GM12878 (cell line): ENCODE results near the gene COL23A1. TPM values are rescaled to one million over a fixed set of nuclear protein-coding genes. Genes with fewer than 3 reads are reported as not detected.

Experiments
- ATAC-seq: fragments of 200-7000 bp; cut with Tn5 transposase; 3 replicates; pipeline ENCODE4 v1.9.1; 2020; ENCODE audit warnings: mild to moderate bottlenecking, moderate library complexity
- BruUV-seq: library from RNA; stranded (reverse); fragments of 400-500 nt; replicated peaks from 2 replicates; lab custom pipeline; 2021; lab: Mats Ljungman, UMichigan
- CTCF ChIA-PET: fragments of 300-600 bp; sonication (Branson Sonifier 250); formaldehyde crosslinking; extraction: SDS; loops from one replicate; lab custom pipeline; 2021; ENCODE audit warnings: inconsistent platforms; lab: Yijun Ruan, JAX
- POLR2A ChIA-PET: fragments of 350-600 bp; formaldehyde crosslinking; extraction: SDS; loops from one replicate; lab custom pipeline; 2021; ENCODE audit warnings: inconsistent platforms; lab: Charles Lee
- RAD21 ChIA-PET: fragments of 300-600 bp; sonication (Branson Sonifier 250); formaldehyde crosslinking; loops from one replicate; lab custom pipeline; 2023; ENCODE audit warnings: antibody characterized with exemption; ENCODE audit not compliant: unreplicated experiment; lab: Charles Lee
- SMC1A ChIA-PET: fragments of 300-600 bp; sonication (Branson Sonifier 250); formaldehyde crosslinking; loops from one replicate; lab custom pipeline; 2023; ENCODE audit not compliant: unreplicated experiment, uncharacterized antibody; lab: Charles Lee
- DNase-seq: peaks from one replicate; pipeline ENCODE4 v3.0.0-alpha.2; 2011; ENCODE audit warnings: low read depth, low spot score
- FAIRE-seq: peaks from 3 replicates; lab custom pipeline; 2011; peaks lifted over from hg19 to GRCh38; lab: Jason Lieb, UNC
- H2AFZ ChIP-seq: 2 replicates; pipeline ENCODE4 v1.6.0; 2011; ENCODE audit warnings: low read depth, low read length, control low read depth; ENCODE audit not compliant: control insufficient read depth
- H3K27ac ChIP-seq: 2 replicates; pipeline ENCODE4 v1.5.1; 2011; ENCODE audit warnings: control low read depth; ENCODE audit not compliant: control insufficient read depth, insufficient read depth
- H3K27me3 ChIP-seq, 2 experiments: replicated peaks in 1 of 2; 2 replicates each; pipeline versions ENCODE4 v1.6.0 to v1.6.1; 2011; ENCODE audit warnings: low read length in 1 of 2; ENCODE audit not compliant: control insufficient read depth in 2 of 2, insufficient read depth in 2 of 2
- H3K36me3 ChIP-seq, 2 experiments: 2 replicates each; pipeline ENCODE4 v1.5.1; 2011; ENCODE audit warnings: low read length in 1 of 2; ENCODE audit not compliant: control insufficient read depth in 2 of 2, insufficient read depth in 2 of 2
- H3K4me1 ChIP-seq: 2 replicates; pipeline ENCODE4 v1.6.1; 2011; ENCODE audit warnings: mild to moderate bottlenecking, low read length, moderate library complexity, mixed read lengths; ENCODE audit not compliant: control insufficient read depth, insufficient read depth
- H3K4me2 ChIP-seq: 2 replicates; pipeline ENCODE4 v1.6.0; 2011; ENCODE audit warnings: control low read depth; ENCODE audit not compliant: control insufficient read depth, insufficient read depth
- H3K4me3 ChIP-seq: fragments of 200-600 bp; sonication (generic); 2 replicates; pipeline ENCODE4 v1.5.1; 2016
- H3K79me2 ChIP-seq: 2 replicates; pipeline ENCODE4 v1.6.0; 2011; ENCODE audit warnings: low read length; ENCODE audit not compliant: control insufficient read depth, insufficient read depth
- H3K9ac ChIP-seq: 2 replicates; pipeline ENCODE4 v1.8.0; 2011; ENCODE audit warnings: low read length, control low read depth, mixed read lengths; ENCODE audit not compliant: control insufficient read depth, insufficient read depth
- H3K9me3 ChIP-seq: replicated peaks from 3 replicates; pipeline ENCODE4 v1.5.1; 2011; ENCODE audit warnings: mild to moderate bottlenecking, low read length; ENCODE audit not compliant: control insufficient read depth, insufficient read depth
- H4K20me1 ChIP-seq: 2 replicates; pipeline ENCODE4 v1.6.0; 2011; ENCODE audit not compliant: control insufficient read depth, insufficient read depth
- KLF5 ChIP-seq: fragments of 450-650 bp; IDR thresholded peaks from 2 replicates; pipeline ENCODE4 v1.6.1; 2014; ENCODE audit warnings: mild to moderate bottlenecking; ENCODE audit not compliant: partially characterized antibody
- SMAD5 ChIP-seq: IDR thresholded peaks from 2 replicates; pipeline ENCODE4 v1.6.1; 2016; ENCODE audit warnings: antibody characterized with exemption, low read depth
- WGBS: methylation state at CpG from one replicate; pipeline ENCODE4 v1.1.6; 2016; ENCODE audit warnings: low lambda C conversion rate; ENCODE audit not compliant: insufficient replicate concordance, insufficient coverage; ENCODE audit errors: missing lambda C conversion rate; 5-methylcytosine and 5-hydroxymethylcytosine counted together
- in situ Hi-C: fragments of 300-500 bp; cut with MboI; formaldehyde crosslinking; loops from 9 replicates; pipeline ENCODE4 v1.14.3; 2018; ENCODE audit warnings: mixed read lengths
- intact Hi-C: fragments of 100-400 bp; cut with micrococcal nuclease; formaldehyde crosslinking; loops from one replicate; pipeline ENCODE4 v1.14.2; 2022; ENCODE audit not compliant: unreplicated experiment
- polyA plus RNA-seq, 11 experiments: library from polyadenylated mRNA; depleted of rRNA in 4 of 11; unstranded in 6 of 11; stranded (reverse) in 5 of 11; fragments of >200 nt; fragmentation: Nextera tagmentation in 4 of 11; fragmentation: Illumina TruSeq in 1 of 11; extraction: Ambion mirVana in 4 of 11; extraction: Trizol in 1 of 11; gene quantifications; 1 replicate in 1 of 11; 2 replicates in 10 of 11; pipeline versions ENCODE4 v1.2.1 to v1.2.3, GENCODE V29; 2011 to 2016; ENCODE audit warnings: inconsistent platforms in 2 of 11, missing spikeins in 2 of 11, low read depth in 1 of 11
- total RNA-seq, 4 experiments: library from RNA; depleted of rRNA in 3 of 4; stranded (reverse); fragments of >200 nt in 3 of 4; fragmentation: Illumina TruSeq in 1 of 4; extraction: Trizol in 1 of 4; gene quantifications; 2 replicates each; pipeline versions ENCODE4 v1.2.1 to v1.2.3, GENCODE V29; 2013 to 2021
- TF ChIP-seq, protein P1 (sequence below): fragments of 150-350 bp; IDR thresholded peaks from 2 replicates; pipeline ENCODE4 v1.6.1; 2016; ENCODE audit warnings: low read depth, low read length

Gene COL23A1
- total and polyA plus RNA-seq, 10 of the 15 experiments (the other 5 are each of a cell fraction or from before 2014, with no cell fraction given) = 0.03 to 0.83 (median 0.09) TPM; not detected in 5

- SMC1A ChIA-PET = no interaction called here
- Histone ChIP-seq H3K9me3 (no peaks in the 10 kb centered on the region), H4K20me1 (no peaks in the 10 kb centered on the region), H3K36me3 (no peaks in the 10 kb centered on the region), H3K4me2 (no peak overlapping the region), H3K27me3 (no peaks in the 10 kb centered on the region; a peak in 1 of 4 replicates), H3K4me1 (no peaks in the 10 kb centered on the region), H3K27ac (no peak overlapping the region), H3K4me3 (no peak overlapping the region), H3K79me2 (no peaks in the 10 kb centered on the region), H2AFZ (no peak overlapping the region), H3K9ac (no peak overlapping the region)
- 4% methylated on average over 4 of the region's 4 CpGs for WGBS
- intact Hi-C loops (no loop called here), in situ Hi-C loops (no loop called here)
- no peak for DNase-seq
- TF ChIP-seq KLF5 (no peak), SMAD5 (no peak)
- TF ChIP-seq, protein P1, sequence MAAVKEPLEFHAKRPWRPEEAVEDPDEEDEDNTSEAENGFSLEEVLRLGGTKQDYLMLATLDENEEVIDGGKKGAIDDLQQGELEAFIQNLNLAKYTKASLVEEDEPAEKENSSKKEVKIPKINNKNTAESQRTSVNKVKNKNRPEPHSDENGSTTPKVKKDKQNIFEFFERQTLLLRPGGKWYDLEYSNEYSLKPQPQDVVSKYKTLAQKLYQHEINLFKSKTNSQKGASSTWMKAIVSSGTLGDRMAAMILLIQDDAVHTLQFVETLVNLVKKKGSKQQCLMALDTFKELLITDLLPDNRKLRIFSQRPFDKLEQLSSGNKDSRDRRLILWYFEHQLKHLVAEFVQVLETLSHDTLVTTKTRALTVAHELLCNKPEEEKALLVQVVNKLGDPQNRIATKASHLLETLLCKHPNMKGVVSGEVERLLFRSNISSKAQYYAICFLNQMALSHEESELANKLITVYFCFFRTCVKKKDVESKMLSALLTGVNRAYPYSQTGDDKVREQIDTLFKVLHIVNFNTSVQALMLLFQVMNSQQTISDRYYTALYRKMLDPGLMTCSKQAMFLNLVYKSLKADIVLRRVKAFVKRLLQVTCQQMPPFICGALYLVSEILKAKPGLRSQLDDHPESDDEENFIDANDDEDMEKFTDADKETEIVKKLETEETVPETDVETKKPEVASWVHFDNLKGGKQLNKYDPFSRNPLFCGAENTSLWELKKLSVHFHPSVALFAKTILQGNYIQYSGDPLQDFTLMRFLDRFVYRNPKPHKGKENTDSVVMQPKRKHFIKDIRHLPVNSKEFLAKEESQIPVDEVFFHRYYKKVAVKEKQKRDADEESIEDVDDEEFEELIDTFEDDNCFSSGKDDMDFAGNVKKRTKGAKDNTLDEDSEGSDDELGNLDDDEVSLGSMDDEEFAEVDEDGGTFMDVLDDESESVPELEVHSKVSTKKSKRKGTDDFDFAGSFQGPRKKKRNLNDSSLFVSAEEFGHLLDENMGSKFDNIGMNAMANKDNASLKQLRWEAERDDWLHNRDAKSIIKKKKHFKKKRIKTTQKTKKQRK = no peak
- FAIRE-seq = no peak
- BruUV-seq = no TSS peak
- no peak for ATAC-seq
- POLR2A ChIA-PET = no interaction called here
- RAD21 ChIA-PET = no interaction called here
- CTCF ChIA-PET = no interaction called here
Observed at GRCh38 chr5:178427576-178428197, 162.5 kb downstream of the COL23A1 start.
